ENCODE measurements around the gene ZFAND2A.
A peak's percentile ranks its signal among the peaks of the same experiment; 100 is the strongest.

The ZFAND2A gene

GRCh38 chr7:1122832-1123501 is 37.0 kb downstream of the ZFAND2A start:
- H3K9me2 ChIP-seq (replicated peaks; ENCODE audit: low read depth, low read length): no peaks in the 10 kb centered on the region
- peak overlapping the region; percentile 17 for H3K9ac ChIP-seq (ENCODE audit: low read depth, low read length, poor library complexity, severe bottlenecking)
- no peaks in the 10 kb centered on the region for H3K9me3 ChIP-seq (ENCODE audit: insufficient read depth, low read depth, low read length)
- H3K27me3 ChIP-seq (ENCODE audit: insufficient read depth, low read length, poor library complexity, severe bottlenecking): no peaks in the 10 kb centered on the region
- no peak overlapping the region for H2AFZ ChIP-seq (ENCODE audit: low read length)
- H3F3A ChIP-seq (ENCODE audit: low read depth): peaks cover 1% of the 10 kb centered on the region; the same call in 1 of the 2 replicates
- H3K4me2 ChIP-seq (ENCODE audit: low read depth, low read length, poor library complexity, severe bottlenecking): no peak overlapping the region
- no peak for TF ChIP-seq CTCF (conservative IDR thresholded peaks at IDR 0.05; ENCODE audit: low read length)
- no peak for TF ChIP-seq EZH2phosphoT487 (IDR thresholded peaks at IDR 0.05; ENCODE audit: borderline replicate concordance)
- H3K4me1 ChIP-seq (ENCODE audit: insufficient read depth, low read length, poor library complexity, severe bottlenecking): peaks cover 5% of the 10 kb centered on the region
- H3K4me3 ChIP-seq (ENCODE audit: low read length, poor library complexity, severe bottlenecking): no peak overlapping the region
- no peaks in the 10 kb centered on the region; the same call in 1 of the 2 replicates for H3K36me3 ChIP-seq (ENCODE audit: insufficient read depth, low read length)
- H3K79me2 ChIP-seq (ENCODE audit: insufficient read depth, low read length): no peaks in the 10 kb centered on the region
- no peaks in the 10 kb centered on the region for H4K20me1 ChIP-seq (ENCODE audit: insufficient read depth, low read length, poor library complexity, severe bottlenecking)

GRCh38 chr7:1121886-1122831 is 37.8 kb downstream of the ZFAND2A start:
- H3K4me1 ChIP-seq (ENCODE audit: insufficient read depth, low read length, poor library complexity, severe bottlenecking): peaks cover 5% of the 10 kb centered on the region
- H3K9ac ChIP-seq (ENCODE audit: low read depth, low read length, poor library complexity, severe bottlenecking): peak overlapping the region; percentile 17
- no peak overlapping the region for H3K4me3 ChIP-seq (ENCODE audit: low read length, poor library complexity, severe bottlenecking)
- H3K27me3 ChIP-seq (ENCODE audit: insufficient read depth, low read length, poor library complexity, severe bottlenecking): no peaks in the 10 kb centered on the region
- no peaks in the 10 kb centered on the region for H3K9me3 ChIP-seq (ENCODE audit: insufficient read depth, low read depth, low read length)
- H3K9me2 ChIP-seq (replicated peaks; ENCODE audit: low read depth, low read length): no peaks in the 10 kb centered on the region
- no peak overlapping the region for H3K4me2 ChIP-seq (ENCODE audit: low read depth, low read length, poor library complexity, severe bottlenecking)
- H3K79me2 ChIP-seq (ENCODE audit: insufficient read depth, low read length): no peaks in the 10 kb centered on the region
- H3F3A ChIP-seq (ENCODE audit: low read depth): peaks cover 3% of the 10 kb centered on the region; the same call in 1 of the 2 replicates
- TF ChIP-seq CTCF (conservative IDR thresholded peaks at IDR 0.05; ENCODE audit: low read length) (no peak), EZH2phosphoT487 (IDR thresholded peaks at IDR 0.05; ENCODE audit: borderline replicate concordance) (no peak)
- no peaks in the 10 kb centered on the region for H4K20me1 ChIP-seq (ENCODE audit: insufficient read depth, low read length, poor library complexity, severe bottlenecking)
- no peak overlapping the region for H2AFZ ChIP-seq (ENCODE audit: low read length)
- H3K36me3 ChIP-seq (ENCODE audit: insufficient read depth, low read length): no peaks in the 10 kb centered on the region; the same call in 1 of the 2 replicates

GRCh38 chr7:1121476-1121875 is 38.5 kb downstream of the ZFAND2A start:
- no peaks in the 10 kb centered on the region for H4K20me1 ChIP-seq (ENCODE audit: insufficient read depth, low read length, poor library complexity, severe bottlenecking)
- peaks cover 3% of the 10 kb centered on the region; the same call in 1 of the 2 replicates for H3F3A ChIP-seq (ENCODE audit: low read depth)
- H3K4me2 ChIP-seq (ENCODE audit: low read depth, low read length, poor library complexity, severe bottlenecking): no peak overlapping the region
- H3K9me3 ChIP-seq (ENCODE audit: insufficient read depth, low read depth, low read length): no peaks in the 10 kb centered on the region
- H2AFZ ChIP-seq (ENCODE audit: low read length): no peak overlapping the region
- H3K36me3 ChIP-seq (ENCODE audit: insufficient read depth, low read length): no peaks in the 10 kb centered on the region; the same call in 1 of the 2 replicates
- no peak overlapping the region for H3K4me3 ChIP-seq (ENCODE audit: low read length, poor library complexity, severe bottlenecking)
- no peaks in the 10 kb centered on the region for H3K9me2 ChIP-seq (replicated peaks; ENCODE audit: low read depth, low read length)
- H3K27me3 ChIP-seq (ENCODE audit: insufficient read depth, low read length, poor library complexity, severe bottlenecking): no peaks in the 10 kb centered on the region
- H3K4me1 ChIP-seq (ENCODE audit: insufficient read depth, low read length, poor library complexity, severe bottlenecking): peaks cover 5% of the 10 kb centered on the region
- no peak overlapping the region for H3K9ac ChIP-seq (ENCODE audit: low read depth, low read length, poor library complexity, severe bottlenecking)
- TF ChIP-seq EZH2phosphoT487 (IDR thresholded peaks at IDR 0.05; ENCODE audit: borderline replicate concordance): no peak
- TF ChIP-seq CTCF (conservative IDR thresholded peaks at IDR 0.05; ENCODE audit: low read length): no peak
- no peaks in the 10 kb centered on the region for H3K79me2 ChIP-seq (ENCODE audit: insufficient read depth, low read length)

All from Loucy (cell line).